T-cell (primary cell): ENCODE data around the gene ELOVL4. TPM values are rescaled to one million over a fixed set of nuclear protein-coding genes. Genes with fewer than 3 reads are reported as not detected.

Experiments used
- ATAC-seq, 4 experiments: fragments of 200-7000 bp in 3 of 4; fragments of 150-1000 bp in 1 of 4; cut with Tn5 transposase; replicated peaks in 1 of 4; 1 replicate in 3 of 4; 2 replicates in 1 of 4; pipeline ENCODE4 v1.10.0; 2021; ENCODE audit warnings: moderate library complexity in 3 of 4, mild to moderate bottlenecking in 2 of 4, moderate number of reproducible peaks in 1 of 4
- CTCF ChIA-PET, 2 donors: fragments of 300-600 bp; sonication (Branson Sonifier 250); formaldehyde crosslinking; loops; one replicate each; lab custom pipeline; 2022; ENCODE audit warnings: antibody characterized with exemption in 2 of 2; lab: Charles Lee
- POLR2A ChIA-PET, 2 donors: fragments of 300-600 bp; sonication (Branson Sonifier 250); formaldehyde crosslinking; loops; one replicate each; lab custom pipeline; 2022; ENCODE audit warnings: antibody characterized with exemption in 2 of 2; lab: Charles Lee
- DNase-seq, 35 experiments: peaks; one replicate each; pipeline versions ENCODE4 v3.0.0 to v3.0.0-alpha.2; 2013 to 2023
- H3K27ac ChIP-seq: one replicate; pipeline ENCODE4 v1.5.1; 2013; ENCODE audit warnings: low read length
- H3K27me3 ChIP-seq, 2 experiments: replicated peaks in 1 of 2; 1 replicate in 1 of 2; 2 replicates in 1 of 2; pipeline versions ENCODE4 v1.6.1 to v1.7.0; 2013; ENCODE audit warnings: low read length in 1 of 2, mixed read lengths in 1 of 2; ENCODE audit not compliant: control insufficient read depth in 2 of 2, insufficient read depth in 2 of 2; ENCODE audit errors: extremely low read depth in 1 of 2
- H3K36me3 ChIP-seq, 2 donors: 1 replicate in 1 of 2; 2 replicates in 1 of 2; pipeline versions ENCODE4 v1.6.1 to v1.7.0; 2013; ENCODE audit warnings: low read length in 1 of 2; ENCODE audit not compliant: control insufficient read depth in 2 of 2, insufficient read depth in 1 of 2; ENCODE audit errors: extremely low read depth in 1 of 2
- H3K4me1 ChIP-seq, 2 experiments: 1 replicate in 1 of 2; 2 replicates in 1 of 2; pipeline versions ENCODE4 v1.6.1 to v1.7.0; 2013; ENCODE audit warnings: low read length in 2 of 2, mixed read lengths in 1 of 2; ENCODE audit not compliant: insufficient read depth in 2 of 2, control insufficient read depth in 1 of 2; ENCODE audit errors: extremely low read depth in 1 of 2
- H3K4me3 ChIP-seq, 2 donors: 1 replicate in 1 of 2; 2 replicates in 1 of 2; pipeline versions ENCODE4 v1.5.1 to v1.7.0; 2013; ENCODE audit warnings: mild to moderate bottlenecking in 2 of 2, low read length in 1 of 2, moderate library complexity in 1 of 2; ENCODE audit not compliant: control insufficient read depth in 1 of 2; ENCODE audit errors: extremely low read depth in 1 of 2
- H3K9me3 ChIP-seq: 2 replicates; pipeline ENCODE4 v1.7.0; 2013
- H3K27ac Mint-ChIP-seq, 2 donors: one replicate each; pipeline ENCODE4 v1.8.0; 2020 to 2021; ENCODE audit warnings: mild to moderate bottlenecking in 2 of 2, mixed read lengths in 2 of 2
- H3K27me3 Mint-ChIP-seq, 2 donors: one replicate each; pipeline ENCODE4 v1.8.0; 2021 to 2022; ENCODE audit warnings: mixed read lengths in 2 of 2
- H3K36me3 Mint-ChIP-seq: one replicate; pipeline ENCODE4 v1.8.0; 2021; ENCODE audit warnings: mixed read lengths
- H3K4me1 Mint-ChIP-seq, 3 donors: one replicate each; pipeline ENCODE4 v1.8.0; 2020 to 2022; ENCODE audit warnings: mixed read lengths in 3 of 3, mild to moderate bottlenecking in 1 of 3
- H3K4me3 Mint-ChIP-seq, 3 donors: one replicate each; pipeline ENCODE4 v1.8.0; 2020 to 2022; ENCODE audit warnings: mild to moderate bottlenecking in 3 of 3, mixed read lengths in 3 of 3, moderate library complexity in 3 of 3
- H3K9me3 Mint-ChIP-seq, 3 donors: one replicate each; pipeline ENCODE4 v1.8.0; 2020 to 2022; ENCODE audit warnings: mixed read lengths in 3 of 3
- WGBS: methylation state at CpG from one replicate; pipeline ENCODE4 v1.1.5; 2013; ENCODE audit warnings: missing lambda C conversion rate; ENCODE audit not compliant: insufficient coverage; 5-methylcytosine and 5-hydroxymethylcytosine counted together
- total RNA-seq, 35 experiments: library from RNA in 6 of 35; stranded (reverse) in 6 of 35; fragments of 120-200 nt in 1 of 35; gene quantifications; one replicate each; pipeline versions ENCODE4 v1.2.1 to v1.2.4 and lab custom pipeline; 2013 to 2026

ELOVL4 gene
- total RNA-seq (1 to 10 TPM in 3 of 5 donors, under 1 TPM in 2; 0.58 to 2.6 (median 1.6) TPM), total RNA-seq (lab: John Stamatoyannopoulos, UW) (1.5 to 8.8 (median 3.5) reads per million in 29 experiments)
- 3.9 TPM for total RNA-seq (2013)

DNA sequence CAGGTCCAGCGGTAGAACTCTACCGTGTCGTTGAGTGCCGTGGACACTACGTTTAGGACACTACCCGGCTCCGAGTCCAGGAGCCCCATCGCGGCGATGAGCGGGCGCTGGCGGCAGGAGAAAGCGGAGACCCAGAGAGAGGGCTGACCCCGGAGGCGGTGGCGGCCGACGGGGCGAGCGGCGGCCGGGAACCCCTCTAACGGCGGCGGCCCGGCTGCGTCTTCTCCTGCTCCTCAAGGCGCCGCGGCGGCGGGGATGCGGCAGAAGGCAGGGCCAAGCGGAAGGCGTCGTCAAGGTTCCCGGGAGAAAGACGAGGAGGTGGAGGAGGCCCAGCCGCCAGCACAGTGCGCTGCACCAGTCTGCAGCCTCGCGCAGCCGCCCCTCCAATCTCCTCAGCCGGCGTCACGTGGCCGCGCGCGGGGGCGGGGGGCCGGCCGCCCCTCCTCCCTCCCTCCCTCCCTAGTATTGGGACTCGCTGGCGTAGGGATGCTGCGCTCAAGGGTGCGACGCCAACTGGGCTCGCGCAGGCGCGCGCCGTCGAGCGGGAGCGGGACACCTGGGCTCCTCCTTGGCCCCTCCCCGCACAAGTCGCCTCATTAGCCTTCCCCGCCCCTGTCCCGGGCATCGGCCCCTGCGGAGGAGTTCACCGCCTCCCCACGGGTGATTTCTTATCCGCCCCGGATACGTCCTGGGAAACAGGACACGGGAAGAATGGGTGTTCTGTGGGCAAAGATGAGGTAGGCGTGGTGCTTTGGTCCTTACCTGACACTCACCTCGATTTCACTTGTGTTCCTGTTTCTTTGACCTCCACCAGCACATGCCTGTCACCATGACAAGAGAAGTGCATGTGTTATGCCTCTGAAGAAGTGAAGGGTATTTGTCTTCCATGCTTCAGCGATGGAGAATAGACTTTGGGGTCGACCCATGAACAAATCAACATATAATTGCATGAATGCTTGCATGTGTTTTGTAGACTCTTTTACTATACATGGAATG is at the start of gene ELOVL4:
TSS of gene ELOVL4 (minus strand) at position 363 of the 996 bp plus-strand sequence. CDS start at position 89, 274 bp downstream.
- H3K27ac ChIP-seq = peak within 1 kb of the TSS; percentile 45

DNA sequence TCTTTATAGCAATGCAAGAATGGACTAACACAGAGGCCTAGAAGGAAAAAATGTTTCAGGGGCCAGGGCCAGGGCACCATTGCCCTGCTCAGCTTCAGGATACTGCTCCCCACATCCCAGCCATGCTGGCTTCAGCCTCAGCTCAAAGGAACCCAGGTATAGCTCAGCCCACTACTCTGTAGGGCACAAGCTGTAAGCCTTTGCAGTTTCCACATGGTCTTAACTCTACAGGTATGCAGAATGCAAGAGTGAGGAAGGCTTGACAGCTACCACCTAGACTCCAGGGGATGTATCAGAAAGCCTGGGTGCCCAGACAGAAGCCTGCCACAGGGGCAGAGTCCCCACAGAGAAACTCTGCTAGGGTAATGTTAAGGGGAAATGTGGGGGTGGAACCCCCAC is 46.6 kb upstream of the ELOVL4 start:
- ATAC-seq = no peak
- no peak overlapping the region for H3K27ac ChIP-seq
- H3K4me3 ChIP-seq = no peak overlapping the region
- no peaks in the 10 kb centered on the region for H3K4me1 ChIP-seq
- Mint-ChIP-seq H3K27me3 (no peaks in the 10 kb centered on the region), H3K36me3 (no peaks in the 10 kb centered on the region), H3K9me3 (no peaks in the 10 kb centered on the region), H3K4me3 (no peak overlapping the region), H3K27ac (no peak overlapping the region), H3K4me1 (no peaks in the 10 kb centered on the region)
- ChIA-PET POLR2A (no interaction called here), CTCF (no interaction called here)
- no peaks in the 10 kb centered on the region for H3K9me3 ChIP-seq
- H3K36me3 ChIP-seq = no peaks in the 10 kb centered on the region
- H3K27me3 ChIP-seq = no peaks in the 10 kb centered on the region
- DNase-seq = no peak

More for the DNA sequence above, at the start of gene ELOVL4:
- DNase-seq (peak in 32 of 35 experiments; percentile 2 to 74 (median 34)), ATAC-seq (peak; percentile 66 to 75 (median 71))
- Mint-ChIP-seq H3K4me1 (peaks cover 13 to 38% (median 25%) of the 10 kb centered on the region in 3 donors), H3K9me3 (no peaks in the 10 kb centered on the region), H3K36me3 (no peaks in the 10 kb centered on the region), H3K27ac (peak within 1 kb of the TSS; percentile 17 to 41), H3K4me3 (peak within 1 kb of the TSS; percentile 85 to 94 (median 87)), H3K27me3 (peaks cover 13 to 44% of the 10 kb centered on the region in 2 donors)
- WGBS = 1% methylated on average over 60 of the region's 84 CpGs
- ChIA-PET CTCF (interaction anchor here (0.8 to 3.1 kb wide), 12 partner anchors 7 to 1806 kb away, joined by 3 to 21 read pairs (median 6); partner anchors contain the start of genes TTK (in 2 of the 2) and BCKDHB (in 1 of the 2)), POLR2A (interaction anchor here in 1 of 2 donors (0.8 to 1.0 kb wide), 2 partner anchors 56 to 58 kb away, joined by 3 to 4 read pairs; partner anchors contain the start of gene TTK)
- H3K36me3 ChIP-seq = no peaks in the 10 kb centered on the region
- no peaks in the 10 kb centered on the region for H3K9me3 ChIP-seq
- peak within 1 kb of the TSS; percentile 55 to 87 for H3K4me3 ChIP-seq
- peaks cover 6 to 14% of the 10 kb centered on the region in 2 experiments for H3K4me1 ChIP-seq
- H3K27me3 ChIP-seq = peaks cover 0 to 9% of the 10 kb centered on the region in 2 experiments

DNA sequence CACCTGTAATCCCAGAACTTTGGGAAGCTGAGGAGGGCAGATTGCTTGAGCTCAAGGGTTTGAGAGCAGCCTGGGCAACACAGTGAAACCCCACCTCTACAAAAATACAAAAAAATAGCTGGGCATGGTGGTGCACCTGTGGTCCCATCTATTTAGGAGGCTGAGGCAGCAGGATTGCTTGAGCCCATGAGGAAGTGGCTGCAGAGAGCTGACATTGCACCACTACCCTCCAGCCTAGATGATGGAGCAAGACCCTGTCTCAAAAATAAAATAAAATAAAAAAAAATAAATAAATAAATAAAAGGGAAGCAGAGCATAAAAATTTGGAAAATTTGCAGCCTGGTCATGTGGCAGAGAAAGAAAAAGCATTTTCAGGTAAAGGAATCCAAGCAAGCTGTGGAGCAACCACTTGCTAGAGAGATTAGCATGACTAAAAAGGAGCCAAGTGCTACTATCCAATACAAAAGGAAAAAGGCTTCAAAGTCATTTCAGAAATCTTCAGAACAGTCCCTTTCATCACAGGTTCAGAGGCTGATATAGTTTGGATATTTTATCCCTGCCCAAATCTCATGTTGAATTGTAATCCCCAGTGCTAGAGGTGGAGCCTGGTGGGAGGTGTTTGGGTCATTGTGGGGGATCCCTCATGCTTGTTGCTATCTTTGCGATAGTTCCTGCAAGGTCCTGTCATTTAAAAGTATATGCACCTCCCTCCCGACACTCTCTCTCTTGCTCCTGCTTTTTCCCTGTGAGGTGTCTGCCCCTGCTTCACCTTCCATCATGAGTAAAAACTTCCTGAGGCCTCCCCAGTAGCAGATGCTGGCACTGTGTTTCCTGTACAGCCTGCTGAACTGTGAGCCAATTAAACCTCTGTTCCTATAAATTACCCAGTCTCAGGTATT is 45.9 kb upstream of the ELOVL4 start:
- DNase-seq (no peak), ATAC-seq (no peak)
- Mint-ChIP-seq H3K4me1 (no peaks in the 10 kb centered on the region), H3K27me3 (no peaks in the 10 kb centered on the region), H3K4me3 (no peak overlapping the region), H3K9me3 (no peaks in the 10 kb centered on the region), H3K36me3 (no peaks in the 10 kb centered on the region), H3K27ac (no peak overlapping the region)
- H3K4me1 ChIP-seq = no peaks in the 10 kb centered on the region
- no peak overlapping the region for H3K27ac ChIP-seq
- H3K36me3 ChIP-seq = no peaks in the 10 kb centered on the region
- no peaks in the 10 kb centered on the region for H3K9me3 ChIP-seq
- no peaks in the 10 kb centered on the region for H3K27me3 ChIP-seq
- 87% methylated on average over 2 of the region's 2 CpGs for WGBS
- H3K4me3 ChIP-seq = no peak overlapping the region
- CTCF ChIA-PET = no interaction called here
- POLR2A ChIA-PET = no interaction called here

DNA sequence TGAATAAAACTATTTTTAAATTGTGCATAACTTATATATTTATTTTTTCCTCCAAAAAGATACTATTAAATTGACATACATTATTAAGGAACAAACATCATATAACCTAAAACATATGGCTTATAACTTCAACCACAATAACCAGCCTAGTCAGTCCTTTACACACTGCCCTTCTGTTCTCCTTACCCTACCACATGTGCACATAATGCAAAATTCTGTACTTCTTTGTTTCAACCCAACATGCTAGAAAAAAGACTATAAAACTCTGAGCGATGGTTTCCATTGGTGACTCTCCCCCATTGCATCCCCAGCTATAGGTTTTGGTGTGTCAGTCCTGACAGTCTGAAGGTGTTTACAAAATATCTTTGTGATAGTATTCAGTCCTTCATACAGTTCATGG is 42.3 kb upstream of the ELOVL4 start:
- H3K4me3 ChIP-seq = no peak overlapping the region
- Mint-ChIP-seq H3K4me1 (peaks cover 0 to 10% (median 0%) of the 10 kb centered on the region in 3 donors), H3K9me3 (no peaks in the 10 kb centered on the region), H3K27ac (no peak overlapping the region), H3K27me3 (no peaks in the 10 kb centered on the region), H3K4me3 (no peak overlapping the region), H3K36me3 (no peaks in the 10 kb centered on the region)
- ChIA-PET CTCF (no interaction called here), POLR2A (no interaction called here)
- H3K9me3 ChIP-seq = no peaks in the 10 kb centered on the region
- peaks cover 0 to under 1% of the 10 kb centered on the region in 2 experiments for H3K4me1 ChIP-seq
- DNase-seq (no peak), ATAC-seq (no peak)
- no peaks in the 10 kb centered on the region for H3K36me3 ChIP-seq
- H3K27ac ChIP-seq = no peak overlapping the region
- no peaks in the 10 kb centered on the region for H3K27me3 ChIP-seq
- WGBS = no CpG with 5 or more reads among the region's 1 CpG

DNA sequence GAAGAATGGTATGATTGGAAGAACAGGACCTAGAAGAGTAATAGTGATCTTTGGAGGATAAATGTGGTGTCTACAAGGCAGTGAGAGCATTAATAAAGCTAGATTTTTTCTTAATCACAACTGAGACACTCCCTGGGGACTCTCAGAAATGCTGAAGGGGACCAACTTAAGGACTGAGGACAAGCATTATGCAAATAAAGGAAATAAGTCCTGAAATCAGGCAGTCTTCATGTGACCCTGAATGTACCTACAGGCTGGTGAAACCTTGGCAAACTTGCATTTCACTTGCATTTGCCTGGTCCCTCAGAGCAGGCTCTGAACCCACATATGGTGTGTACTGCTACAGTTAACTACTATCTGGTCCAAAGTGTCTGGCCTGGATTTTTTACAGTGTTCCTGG is 37.8 kb upstream of the ELOVL4 start:
- no peaks in the 10 kb centered on the region for H3K9me3 ChIP-seq
- H3K36me3 Mint-ChIP-seq = no peaks in the 10 kb centered on the region
- ChIA-PET CTCF (interaction anchor here (0.5 to 2.0 kb wide), 4 partner anchors 19 to 43 kb away, joined by 3 to 9 read pairs (median 4); partner anchors contain the start of gene TTK (in 1 of the 2)), POLR2A (no interaction called here)
- no peak overlapping the region for H3K27ac ChIP-seq
- H3K27me3 Mint-ChIP-seq = peaks cover 0 to 2% of the 10 kb centered on the region in 2 donors
- no peaks in the 10 kb centered on the region for H3K27me3 ChIP-seq
- no peaks in the 10 kb centered on the region for H3K36me3 ChIP-seq
- H3K4me1 ChIP-seq = peaks cover 0 to 5% of the 10 kb centered on the region in 2 experiments
- DNase-seq = no peak
- no peak for ATAC-seq
- no peak overlapping the region for H3K4me3 Mint-ChIP-seq
- peak overlapping the region in 1 of 2 donors; percentile 47 for H3K27ac Mint-ChIP-seq
- peaks cover 6 to 22% (median 9%) of the 10 kb centered on the region in 3 donors for H3K4me1 Mint-ChIP-seq
- H3K4me3 ChIP-seq = no peak overlapping the region
- H3K9me3 Mint-ChIP-seq = no peaks in the 10 kb centered on the region
